Measurements from ENCODE around the gene CD86.

Gene CD86

GRCh38 chr3:122169911-122170310, 114.7 kb downstream of the CD86 start:
- in situ Hi-C loops (cut with MboI; ENCODE audit: low sequenced_read_pairs, unreplicated experiment) = no loop called here
- TF ChIP-seq, protein P1, sequence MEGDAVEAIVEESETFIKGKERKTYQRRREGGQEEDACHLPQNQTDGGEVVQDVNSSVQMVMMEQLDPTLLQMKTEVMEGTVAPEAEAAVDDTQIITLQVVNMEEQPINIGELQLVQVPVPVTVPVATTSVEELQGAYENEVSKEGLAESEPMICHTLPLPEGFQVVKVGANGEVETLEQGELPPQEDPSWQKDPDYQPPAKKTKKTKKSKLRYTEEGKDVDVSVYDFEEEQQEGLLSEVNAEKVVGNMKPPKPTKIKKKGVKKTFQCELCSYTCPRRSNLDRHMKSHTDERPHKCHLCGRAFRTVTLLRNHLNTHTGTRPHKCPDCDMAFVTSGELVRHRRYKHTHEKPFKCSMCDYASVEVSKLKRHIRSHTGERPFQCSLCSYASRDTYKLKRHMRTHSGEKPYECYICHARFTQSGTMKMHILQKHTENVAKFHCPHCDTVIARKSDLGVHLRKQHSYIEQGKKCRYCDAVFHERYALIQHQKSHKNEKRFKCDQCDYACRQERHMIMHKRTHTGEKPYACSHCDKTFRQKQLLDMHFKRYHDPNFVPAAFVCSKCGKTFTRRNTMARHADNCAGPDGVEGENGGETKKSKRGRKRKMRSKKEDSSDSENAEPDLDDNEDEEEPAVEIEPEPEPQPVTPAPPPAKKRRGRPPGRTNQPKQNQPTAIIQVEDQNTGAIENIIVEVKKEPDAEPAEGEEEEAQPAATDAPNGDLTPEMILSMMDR (IDR thresholded peaks at IDR 0.05; ENCODE audit: borderline replicate concordance, control extremely low read depth, extremely low read depth, insufficient read depth, missing control alignments) = no peak
- no peak for DNase-seq (ENCODE audit: low spot score)

Measured in GM13976 (cell line).